Measurements from ENCODE around the gene MS4A4A. TPM values are rescaled to one million over a fixed set of nuclear protein-coding genes. Genes with fewer than 3 reads are reported as not detected.

MS4A4A gene
- total and polyA plus RNA-seq, 10 of the 15 experiments (the other 5 are each of a cell fraction or from before 2014, with no cell fraction given), result 0.10 to 2.4 (median 0.68) TPM

DNA sequence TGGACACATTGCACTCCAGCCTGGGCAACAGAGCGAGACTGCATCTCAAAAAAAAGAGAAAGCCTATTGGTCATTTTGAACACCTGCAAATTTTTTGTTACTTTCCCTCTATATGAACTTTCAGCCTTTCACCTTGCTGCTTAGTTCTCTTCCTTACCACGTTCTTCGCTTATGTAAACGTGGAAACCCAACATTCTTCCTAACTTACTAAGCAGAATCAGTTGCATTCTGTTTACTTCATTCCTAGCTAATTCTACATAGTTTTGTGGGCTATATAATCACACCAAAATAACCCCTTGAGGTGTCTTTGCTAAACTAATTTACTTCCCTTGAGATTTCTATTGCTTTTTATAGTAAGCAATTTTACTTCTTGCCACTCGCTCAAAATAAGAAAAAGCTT is 23.2 kb downstream of the MS4A4A start:
- H2AFZ ChIP-seq (ENCODE audit: control insufficient read depth, low read depth, low read length), result no peak overlapping the region
- WGBS (ENCODE audit: insufficient coverage, insufficient replicate concordance, low lambda C conversion rate, missing lambda C conversion rate), result 31% methylated on average over 5 of the region's 5 CpGs
- CTCF ChIA-PET, result interaction anchor here (0.9 to 2.7 kb wide), 5 partner anchors 15 to 498 kb away, joined by 3 to 16 read pairs (median 5); no protein-coding TSS in a partner anchor
- no peak overlapping the region for H3K4me3 ChIP-seq
- H3K79me2 ChIP-seq (ENCODE audit: control insufficient read depth, insufficient read depth, low read length), result no peaks in the 10 kb centered on the region
- intact Hi-C loops (cut with micrococcal nuclease; ENCODE audit: unreplicated experiment), result no loop called here
- H3K9ac ChIP-seq (ENCODE audit: control insufficient read depth, insufficient read depth, low read length), result no peak overlapping the region
- in situ Hi-C loops (cut with MboI), result no loop called here
- no peak overlapping the region for H3K4me2 ChIP-seq (ENCODE audit: control insufficient read depth, insufficient read depth)
- H3K4me1 ChIP-seq (ENCODE audit: control insufficient read depth, insufficient read depth, low read length), result peaks cover 2% of the 10 kb centered on the region; the same call in 1 of the 2 replicates
- no TSS peak for BruUV-seq (replicated peaks)
- POLR2A ChIA-PET, result interaction anchor here (0.6 kb wide), 1 partner anchor 12 kb away, joined by 3 read pairs; no protein-coding TSS in a partner anchor
- H3K36me3 ChIP-seq (ENCODE audit: control insufficient read depth in 2 of 2, insufficient read depth in 2 of 2, low read length in 1 of 2), result no peaks in the 10 kb centered on the region
- no peaks in the 10 kb centered on the region for H3K9me3 ChIP-seq (replicated peaks; ENCODE audit: control insufficient read depth, insufficient read depth, low read length)
- no peaks in the 10 kb centered on the region for H3K27me3 ChIP-seq (replicated peaks in 1 of 2; ENCODE audit: control insufficient read depth in 2 of 2, insufficient read depth in 2 of 2, low read length in 1 of 2)
- FAIRE-seq (no peak), ATAC-seq (no peak), DNase-seq (ENCODE audit: low read depth, low spot score) (no peak)
- RAD21 ChIA-PET (ENCODE audit: unreplicated experiment), result no interaction called here
- SMC1A ChIA-PET (ENCODE audit: uncharacterized antibody, unreplicated experiment), result interaction anchor here (1.2 to 1.5 kb wide), 2 partner anchors 31 to 153 kb away, joined by 3 read pairs; no protein-coding TSS in a partner anchor
- H3K27ac ChIP-seq (ENCODE audit: control insufficient read depth, insufficient read depth), result no peak overlapping the region
- H4K20me1 ChIP-seq (ENCODE audit: control insufficient read depth, insufficient read depth), result no peaks in the 10 kb centered on the region
- TF ChIP-seq POU2F2 (IDR thresholded peaks at IDR 0.05; ENCODE audit: borderline replicate concordance, low read depth, low read length) (no peak), ZNF274 (IDR thresholded peaks at IDR 0.05; ENCODE audit: insufficient read depth, insufficient read length) (no peak), HDAC6 (IDR thresholded peaks at IDR 0.05; ENCODE audit: unreplicated experiment) (no peak), EGR1 (IDR thresholded peaks at IDR 0.05; ENCODE audit: borderline replicate concordance in 1 of 2, low read depth in 2 of 2, low read length in 2 of 2) (no peak), TAF1 (IDR thresholded peaks at IDR 0.05; ENCODE audit: borderline replicate concordance, low read depth, low read length) (no peak), BHLHE40 (IDR thresholded peaks at IDR 0.05; ENCODE audit: borderline replicate concordance in 1 of 2, low read depth in 2 of 2, low read length in 1 of 2) (no peak), MTA2 (IDR thresholded peaks at IDR 0.05; ENCODE audit: low read depth) (no peak), JUND (IDR thresholded peaks at IDR 0.05; ENCODE audit: low read depth, low read length) (no peak), SIX5 (IDR thresholded peaks at IDR 0.05; ENCODE audit: low read depth, low read length, severe bottlenecking) (no peak), SUPT20H (IDR thresholded peaks at IDR 0.05; ENCODE audit: borderline replicate concordance, control insufficient read depth, low read depth, low read length) (no peak), KAT2A (conservative IDR thresholded peaks at IDR 0.05; ENCODE audit: control insufficient read depth, low read depth, low read length) (no peak), POLR2A (IDR thresholded peaks at IDR 0.05; ENCODE audit: low read depth, low read length) (no peak), NRF1 (conservative IDR thresholded peaks at IDR 0.05; ENCODE audit: low read depth, low read length) (no peak), PAX8 (IDR thresholded peaks at IDR 0.05) (no peak), FOXM1 (IDR thresholded peaks at IDR 0.05; ENCODE audit: low read depth, low read length) (no peak)
- TF ChIP-seq, protein P1, sequence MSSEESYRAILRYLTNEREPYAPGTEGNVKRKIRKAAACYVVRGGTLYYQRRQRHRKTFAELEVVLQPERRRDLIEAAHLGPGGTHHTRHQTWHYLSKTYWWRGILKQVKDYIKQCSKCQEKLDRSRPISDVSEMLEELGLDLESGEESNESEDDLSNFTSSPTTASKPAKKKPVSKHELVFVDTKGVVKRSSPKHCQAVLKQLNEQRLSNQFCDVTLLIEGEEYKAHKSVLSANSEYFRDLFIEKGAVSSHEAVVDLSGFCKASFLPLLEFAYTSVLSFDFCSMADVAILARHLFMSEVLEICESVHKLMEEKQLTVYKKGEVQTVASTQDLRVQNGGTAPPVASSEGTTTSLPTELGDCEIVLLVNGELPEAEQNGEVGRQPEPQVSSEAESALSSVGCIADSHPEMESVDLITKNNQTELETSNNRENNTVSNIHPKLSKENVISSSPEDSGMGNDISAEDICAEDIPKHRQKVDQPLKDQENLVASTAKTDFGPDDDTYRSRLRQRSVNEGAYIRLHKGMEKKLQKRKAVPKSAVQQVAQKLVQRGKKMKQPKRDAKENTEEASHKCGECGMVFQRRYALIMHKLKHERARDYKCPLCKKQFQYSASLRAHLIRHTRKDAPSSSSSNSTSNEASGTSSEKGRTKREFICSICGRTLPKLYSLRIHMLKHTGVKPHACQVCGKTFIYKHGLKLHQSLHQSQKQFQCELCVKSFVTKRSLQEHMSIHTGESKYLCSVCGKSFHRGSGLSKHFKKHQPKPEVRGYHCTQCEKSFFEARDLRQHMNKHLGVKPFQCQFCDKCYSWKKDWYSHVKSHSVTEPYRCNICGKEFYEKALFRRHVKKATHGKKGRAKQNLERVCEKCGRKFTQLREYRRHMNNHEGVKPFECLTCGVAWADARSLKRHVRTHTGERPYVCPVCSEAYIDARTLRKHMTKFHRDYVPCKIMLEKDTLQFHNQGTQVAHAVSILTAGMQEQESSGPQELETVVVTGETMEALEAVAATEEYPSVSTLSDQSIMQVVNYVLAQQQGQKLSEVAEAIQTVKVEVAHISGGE (CRISPR knock-in tag; IDR thresholded peaks at IDR 0.05), result no peak
- TF ChIP-seq, protein P2, sequence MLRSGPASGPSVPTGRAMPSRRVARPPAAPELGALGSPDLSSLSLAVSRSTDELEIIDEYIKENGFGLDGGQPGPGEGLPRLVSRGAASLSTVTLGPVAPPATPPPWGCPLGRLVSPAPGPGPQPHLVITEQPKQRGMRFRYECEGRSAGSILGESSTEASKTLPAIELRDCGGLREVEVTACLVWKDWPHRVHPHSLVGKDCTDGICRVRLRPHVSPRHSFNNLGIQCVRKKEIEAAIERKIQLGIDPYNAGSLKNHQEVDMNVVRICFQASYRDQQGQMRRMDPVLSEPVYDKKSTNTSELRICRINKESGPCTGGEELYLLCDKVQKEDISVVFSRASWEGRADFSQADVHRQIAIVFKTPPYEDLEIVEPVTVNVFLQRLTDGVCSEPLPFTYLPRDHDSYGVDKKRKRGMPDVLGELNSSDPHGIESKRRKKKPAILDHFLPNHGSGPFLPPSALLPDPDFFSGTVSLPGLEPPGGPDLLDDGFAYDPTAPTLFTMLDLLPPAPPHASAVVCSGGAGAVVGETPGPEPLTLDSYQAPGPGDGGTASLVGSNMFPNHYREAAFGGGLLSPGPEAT (IDR thresholded peaks at IDR 0.05; ENCODE audit: low read depth), result no peak
- TF ChIP-seq, protein P3, sequence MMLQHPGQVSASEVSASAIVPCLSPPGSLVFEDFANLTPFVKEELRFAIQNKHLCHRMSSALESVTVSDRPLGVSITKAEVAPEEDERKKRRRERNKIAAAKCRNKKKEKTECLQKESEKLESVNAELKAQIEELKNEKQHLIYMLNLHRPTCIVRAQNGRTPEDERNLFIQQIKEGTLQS (IDR thresholded peaks at IDR 0.05; ENCODE audit: borderline replicate concordance, extremely low read depth, low read depth, low read length), result no peak

Data from GM12878 (cell line).